Uterus (tissue), 2 donors: Measurements from ENCODE around the gene CHN2.

ENCODE experiments used
- POLR2A ChIP-seq, 2 donors: fragments of 450-650 bp; IDR thresholded peaks; one replicate each; pipeline ENCODE4 v1.6.1; 2016; ENCODE audit warnings: antibody characterized with exemption in 2 of 2, mild to moderate bottlenecking in 1 of 2, moderate library complexity in 1 of 2
- TF ChIP-seq, protein P1 (sequence below), 4 experiments: fragments of 200-600 bp in 2 of 4; fragments of 450-650 bp in 2 of 4; sonication (generic) in 2 of 4; IDR thresholded peaks; one replicate each; pipeline ENCODE4 v1.5.1; 2016 to 2019; ENCODE audit warnings: antibody characterized with exemption in 4 of 4, mild to moderate bottlenecking in 2 of 4, moderate library complexity in 1 of 4

DNA sequence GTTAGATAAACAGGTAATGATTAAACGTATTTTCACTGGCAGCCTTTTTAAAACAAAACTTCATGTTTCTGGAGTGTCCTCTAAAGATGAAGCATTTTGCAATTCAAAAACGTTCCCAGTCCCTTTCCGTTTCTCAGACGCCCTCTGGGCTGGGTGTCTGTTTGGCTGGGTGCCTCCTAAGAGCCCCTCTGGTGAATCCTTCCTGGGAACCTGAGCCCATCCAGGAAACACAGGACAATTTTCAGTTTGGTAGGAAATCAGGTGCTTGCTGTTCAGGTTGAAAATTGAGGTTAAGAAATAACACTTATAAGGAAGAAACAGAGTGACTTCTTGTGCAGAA is 76.7 kb downstream of the CHN2 start:
- TF ChIP-seq, protein P1, sequence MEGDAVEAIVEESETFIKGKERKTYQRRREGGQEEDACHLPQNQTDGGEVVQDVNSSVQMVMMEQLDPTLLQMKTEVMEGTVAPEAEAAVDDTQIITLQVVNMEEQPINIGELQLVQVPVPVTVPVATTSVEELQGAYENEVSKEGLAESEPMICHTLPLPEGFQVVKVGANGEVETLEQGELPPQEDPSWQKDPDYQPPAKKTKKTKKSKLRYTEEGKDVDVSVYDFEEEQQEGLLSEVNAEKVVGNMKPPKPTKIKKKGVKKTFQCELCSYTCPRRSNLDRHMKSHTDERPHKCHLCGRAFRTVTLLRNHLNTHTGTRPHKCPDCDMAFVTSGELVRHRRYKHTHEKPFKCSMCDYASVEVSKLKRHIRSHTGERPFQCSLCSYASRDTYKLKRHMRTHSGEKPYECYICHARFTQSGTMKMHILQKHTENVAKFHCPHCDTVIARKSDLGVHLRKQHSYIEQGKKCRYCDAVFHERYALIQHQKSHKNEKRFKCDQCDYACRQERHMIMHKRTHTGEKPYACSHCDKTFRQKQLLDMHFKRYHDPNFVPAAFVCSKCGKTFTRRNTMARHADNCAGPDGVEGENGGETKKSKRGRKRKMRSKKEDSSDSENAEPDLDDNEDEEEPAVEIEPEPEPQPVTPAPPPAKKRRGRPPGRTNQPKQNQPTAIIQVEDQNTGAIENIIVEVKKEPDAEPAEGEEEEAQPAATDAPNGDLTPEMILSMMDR (IDR thresholded peaks at IDR 0.05): no peak
- no peak for TF ChIP-seq POLR2A (IDR thresholded peaks at IDR 0.05)
